Prostate gland (tissue), 2 donors: Measurements from ENCODE around the gene RP9. TPM values are rescaled to one million over a fixed set of nuclear protein-coding genes. Genes with fewer than 3 reads are reported as not detected.

Experiments used
- DNase-seq: peaks from one replicate; pipeline ENCODE4 v3.0.0-alpha.2; 2019; ENCODE audit warnings: low spot score
- H3K27ac ChIP-seq, 2 donors: fragments of 200-600 bp; sonication (generic); 2 replicates each; pipeline ENCODE4 v1.5.1; 2017 to 2019
- H3K27me3 ChIP-seq: fragments of 200-600 bp; sonication (generic); replicated peaks from 2 replicates; pipeline ENCODE4 v1.5.1; 2019; ENCODE audit not compliant: insufficient read depth
- H3K36me3 ChIP-seq, 2 donors: fragments of 200-600 bp; sonication (generic); 1 replicate in 1 of 2; 2 replicates in 1 of 2; pipeline versions ENCODE4 v1.5.1 to v1.8.1; 2017 to 2019
- H3K4me1 ChIP-seq: fragments of 200-600 bp; sonication (generic); replicated peaks from 2 replicates; pipeline ENCODE4 v1.5.1; 2019
- H3K4me3 ChIP-seq, 2 donors: fragments of 200-600 bp; sonication (generic); 2 replicates each; pipeline ENCODE4 v1.5.1; 2017 to 2019
- H3K9me3 ChIP-seq: fragments of 200-600 bp; sonication (generic); 2 replicates; pipeline ENCODE4 v1.5.1; 2017
- POLR2A ChIP-seq: fragments of 450-650 bp; IDR thresholded peaks from one replicate; pipeline ENCODE4 v1.6.1; 2016; ENCODE audit warnings: antibody characterized with exemption, mild to moderate bottlenecking
- POLR2AphosphoS5 ChIP-seq: sonication (generic); formaldehyde crosslinking; IDR thresholded peaks from one replicate; pipeline ENCODE4 v1.6.1; 2017; ENCODE audit warnings: antibody characterized with exemption
- WGBS: methylation state at CpG from one replicate; pipeline ENCODE4 v1.1.5; 2018; 5-methylcytosine and 5-hydroxymethylcytosine counted together
- intact Hi-C: fragments of 100-400 bp; cut with DNase I; formaldehyde crosslinking; loops from one replicate; pipeline ENCODE4 v1.14.2; 2022
- total RNA-seq, 2 donors: library from RNA; depleted of rRNA; stranded (reverse); fragments of >200 nt; gene quantifications; one replicate each; pipeline ENCODE4 v1.1.0, GENCODE V29; 2016
- TF ChIP-seq, protein P1 (sequence below), 4 experiments: fragments of 200-600 bp in 2 of 4; fragments of 450-650 bp in 2 of 4; sonication (generic) in 2 of 4; IDR thresholded peaks; 1 replicate in 3 of 4; 2 replicates in 1 of 4; pipeline ENCODE4 v1.5.1; 2016 to 2019; ENCODE audit warnings: antibody characterized with exemption in 4 of 4, mild to moderate bottlenecking in 2 of 4, moderate library complexity in 2 of 4

Gene RP9
- total RNA-seq, 2 donors from 2014 or later, result 7.8 to 18.0 TPM

DNA sequence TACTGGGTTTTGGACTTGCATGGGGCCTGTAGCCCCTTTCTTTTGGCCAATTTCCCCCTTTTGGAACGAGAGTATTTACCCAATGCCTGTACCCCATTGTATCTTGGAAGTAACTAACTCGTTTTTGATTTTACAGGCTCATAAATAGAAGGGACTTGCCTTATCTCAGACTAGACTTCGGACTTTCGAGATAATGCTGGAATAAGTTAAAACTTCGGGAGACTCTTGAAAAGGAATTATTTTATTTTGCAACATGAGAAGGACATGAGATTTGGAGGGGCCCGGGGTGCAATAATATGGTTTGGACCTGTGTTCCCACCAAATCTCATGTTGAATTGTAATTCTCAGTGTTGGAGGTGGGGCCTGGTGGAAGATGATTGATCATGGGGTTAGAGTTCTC lies 38.4 kb downstream of the RP9 start:
- intact Hi-C loops, result no loop called here

DNA sequence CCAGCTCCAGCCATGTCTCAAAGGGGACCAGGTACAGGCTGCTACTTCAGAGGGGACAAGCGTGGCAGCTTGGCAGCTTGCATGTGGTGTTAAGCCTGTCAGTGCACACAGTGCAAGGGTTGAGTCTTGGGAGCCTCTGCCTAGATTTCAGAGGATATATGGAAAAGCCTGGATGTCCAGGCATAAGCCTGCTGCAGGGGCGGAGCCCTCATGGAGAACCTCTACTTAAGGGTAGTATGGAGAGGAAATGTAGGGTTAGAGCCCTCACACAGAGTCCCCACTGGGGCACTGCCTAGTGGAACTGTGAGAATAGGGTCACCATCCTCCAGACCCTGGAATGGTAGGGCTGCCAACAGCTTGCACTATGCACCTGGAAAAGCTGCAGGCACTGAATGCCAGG lies 38.9 kb downstream of the RP9 start:
- 100% methylated on average over 2 of the region's 2 CpGs for WGBS
- TF ChIP-seq POLR2AphosphoS5, result no peak
- TF ChIP-seq POLR2A, result no peak
- TF ChIP-seq, protein P1, sequence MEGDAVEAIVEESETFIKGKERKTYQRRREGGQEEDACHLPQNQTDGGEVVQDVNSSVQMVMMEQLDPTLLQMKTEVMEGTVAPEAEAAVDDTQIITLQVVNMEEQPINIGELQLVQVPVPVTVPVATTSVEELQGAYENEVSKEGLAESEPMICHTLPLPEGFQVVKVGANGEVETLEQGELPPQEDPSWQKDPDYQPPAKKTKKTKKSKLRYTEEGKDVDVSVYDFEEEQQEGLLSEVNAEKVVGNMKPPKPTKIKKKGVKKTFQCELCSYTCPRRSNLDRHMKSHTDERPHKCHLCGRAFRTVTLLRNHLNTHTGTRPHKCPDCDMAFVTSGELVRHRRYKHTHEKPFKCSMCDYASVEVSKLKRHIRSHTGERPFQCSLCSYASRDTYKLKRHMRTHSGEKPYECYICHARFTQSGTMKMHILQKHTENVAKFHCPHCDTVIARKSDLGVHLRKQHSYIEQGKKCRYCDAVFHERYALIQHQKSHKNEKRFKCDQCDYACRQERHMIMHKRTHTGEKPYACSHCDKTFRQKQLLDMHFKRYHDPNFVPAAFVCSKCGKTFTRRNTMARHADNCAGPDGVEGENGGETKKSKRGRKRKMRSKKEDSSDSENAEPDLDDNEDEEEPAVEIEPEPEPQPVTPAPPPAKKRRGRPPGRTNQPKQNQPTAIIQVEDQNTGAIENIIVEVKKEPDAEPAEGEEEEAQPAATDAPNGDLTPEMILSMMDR (IDR thresholded peaks at IDR 0.05), result no peak
- Histone ChIP-seq H3K27ac (no peak overlapping the region), H3K4me3 (no peak overlapping the region), H3K4me1 (no peaks in the 10 kb centered on the region), H3K9me3 (no peaks in the 10 kb centered on the region), H3K27me3 (no peaks in the 10 kb centered on the region), H3K36me3 (no peaks in the 10 kb centered on the region)
- DNase-seq, result no peak
- intact Hi-C loops, result no loop called here

More for the DNA sequence above, 38.4 kb downstream of the RP9 start:
- no peak for DNase-seq
- 56% methylated on average over 6 of the region's 6 CpGs for WGBS
- no peak overlapping the region for H3K4me3 ChIP-seq
- H3K27ac ChIP-seq, result no peak overlapping the region
- H3K9me3 ChIP-seq, result no peaks in the 10 kb centered on the region
- no peaks in the 10 kb centered on the region for H3K27me3 ChIP-seq
- no peaks in the 10 kb centered on the region for H3K4me1 ChIP-seq
- TF ChIP-seq POLR2AphosphoS5 (no peak), POLR2A (no peak)
- TF ChIP-seq, protein P1 (IDR thresholded peaks at IDR 0.05), result no peak
- H3K36me3 ChIP-seq, result no peaks in the 10 kb centered on the region

DNA sequence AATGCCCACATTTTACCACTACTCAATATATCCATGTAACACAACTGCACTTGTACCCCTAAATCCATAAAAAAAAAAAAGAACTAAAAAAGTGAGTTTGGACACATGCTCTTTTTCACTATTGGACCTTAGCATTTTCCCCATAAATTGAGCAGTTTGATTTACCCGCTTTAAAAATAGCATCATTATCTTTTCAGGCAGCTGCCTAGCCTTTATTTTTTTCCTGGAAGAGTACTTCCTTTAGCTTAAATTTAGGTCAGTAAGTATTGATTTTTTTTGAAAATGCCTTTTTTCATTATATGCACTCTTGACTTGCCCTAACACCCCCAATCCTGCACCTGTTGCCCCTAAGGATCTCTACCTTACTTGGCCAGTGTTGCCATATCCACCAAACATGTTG lies 41.3 kb downstream of the RP9 start:
- no peaks in the 10 kb centered on the region for H3K4me1 ChIP-seq
- H3K36me3 ChIP-seq, result no peaks in the 10 kb centered on the region
- WGBS, result 79% methylated on average over 1 of the region's 1 CpG
- H3K9me3 ChIP-seq, result no peaks in the 10 kb centered on the region
- H3K4me3 ChIP-seq, result no peak overlapping the region
- intact Hi-C loops, result loop anchor here (10.0 kb wide), 1 partner anchor 263 kb away; no protein-coding TSS in a partner anchor
- no peak overlapping the region for H3K27ac ChIP-seq
- no peak for DNase-seq
- no peaks in the 10 kb centered on the region for H3K27me3 ChIP-seq
- TF ChIP-seq POLR2AphosphoS5, result no peak
- TF ChIP-seq, protein P1 (IDR thresholded peaks at IDR 0.05), result no peak
- no peak for TF ChIP-seq POLR2A

DNA sequence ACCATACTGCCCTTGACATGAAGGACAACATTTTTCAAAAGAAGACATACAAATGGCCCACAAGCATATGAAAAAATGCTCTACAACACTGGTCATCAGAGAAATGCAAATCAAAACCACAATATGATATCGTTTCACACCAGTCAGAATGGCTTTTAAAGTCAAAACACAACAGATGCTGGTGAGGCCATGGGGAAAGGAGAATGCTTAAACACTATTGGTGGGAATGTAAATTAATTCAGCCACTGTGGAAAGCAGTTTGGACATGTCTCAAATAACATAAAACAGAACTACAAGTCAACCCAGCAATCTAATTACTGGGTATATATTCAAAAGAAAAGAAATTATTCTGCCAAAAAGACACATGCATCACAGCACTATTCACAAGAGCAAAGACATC lies 42.4 kb downstream of the RP9 start:
- Histone ChIP-seq H3K27me3 (no peaks in the 10 kb centered on the region), H3K4me1 (no peaks in the 10 kb centered on the region), H3K36me3 (no peaks in the 10 kb centered on the region), H3K27ac (no peak overlapping the region), H3K9me3 (no peaks in the 10 kb centered on the region), H3K4me3 (no peak overlapping the region)
- intact Hi-C loops, result loop anchor here (10.0 kb wide), 1 partner anchor 262 kb away; no protein-coding TSS in a partner anchor
- DNase-seq, result no peak
- TF ChIP-seq, protein P1 (IDR thresholded peaks at IDR 0.05), result no peak
- no peak for TF ChIP-seq POLR2AphosphoS5
- TF ChIP-seq POLR2A, result no peak
- 93% methylated on average over 1 of the region's 1 CpG for WGBS

DNA sequence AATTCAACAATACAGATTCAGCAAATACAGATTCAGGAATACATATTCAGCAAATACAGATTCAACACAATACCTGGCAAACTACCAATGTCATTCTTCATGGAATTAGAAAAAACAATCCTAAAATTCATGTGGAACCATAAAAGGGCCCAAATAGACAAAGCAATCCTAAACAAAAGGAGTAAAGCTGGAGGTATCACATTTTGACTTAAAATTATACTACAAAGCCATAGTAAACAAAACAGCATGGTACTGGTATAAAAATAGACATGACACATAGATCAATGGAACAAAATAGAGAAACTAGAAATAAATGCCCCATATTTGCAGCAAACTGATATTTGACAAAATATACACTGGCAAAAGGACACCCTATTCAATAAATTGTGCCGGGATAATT lies 43.2 kb downstream of the RP9 start:
- no peak for DNase-seq
- Histone ChIP-seq H3K27ac (no peak overlapping the region), H3K4me3 (no peak overlapping the region), H3K4me1 (no peaks in the 10 kb centered on the region), H3K27me3 (no peaks in the 10 kb centered on the region), H3K9me3 (no peaks in the 10 kb centered on the region), H3K36me3 (no peaks in the 10 kb centered on the region)
- WGBS, result 100% methylated on average over 1 of the region's 1 CpG
- TF ChIP-seq POLR2AphosphoS5, result no peak
- TF ChIP-seq, protein P1 (IDR thresholded peaks at IDR 0.05), result no peak
- TF ChIP-seq POLR2A, result no peak
- intact Hi-C loops, result loop anchor here (10.0 kb wide), 1 partner anchor 261 kb away; no protein-coding TSS in a partner anchor
